HEK293T (cell line): ENCODE results near the gene ZNF57.
"Not testable (repeated sequence)": the region's sequence is repeated elsewhere in the genome, so short reads cannot be mapped to it uniquely, and the experiment has no call there.

Experiments used
- BHLHE40 ChIP-seq: fragments of 450-650 bp; IDR thresholded peaks from 2 replicates; pipeline ENCODE4 v1.6.1; 2016; ENCODE audit warnings: mild to moderate bottlenecking, moderate library complexity, borderline replicate concordance
- FOXA1 ChIP-seq: fragments of 450-650 bp; IDR thresholded peaks from 2 replicates; pipeline ENCODE4 v1.6.1; 2016; ENCODE audit warnings: mild to moderate bottlenecking
- FOXK2 ChIP-seq: fragments of 450-650 bp; IDR thresholded peaks from 2 replicates; pipeline ENCODE4 v1.6.1; 2016; ENCODE audit warnings: mild to moderate bottlenecking
- FOXM1 ChIP-seq: fragments of 450-650 bp; IDR thresholded peaks from 2 replicates; pipeline ENCODE4 v1.6.1; 2017; ENCODE audit warnings: mild to moderate bottlenecking, borderline replicate concordance
- LEF1 ChIP-seq: fragments of 450-650 bp; IDR thresholded peaks from 2 replicates; pipeline ENCODE4 v1.6.1; 2017; ENCODE audit warnings: mild to moderate bottlenecking, borderline replicate concordance
- NFRKB ChIP-seq: fragments of 450-650 bp; IDR thresholded peaks from 2 replicates; pipeline ENCODE4 v1.6.1; 2016; ENCODE audit warnings: mild to moderate bottlenecking, moderate library complexity

DNA sequence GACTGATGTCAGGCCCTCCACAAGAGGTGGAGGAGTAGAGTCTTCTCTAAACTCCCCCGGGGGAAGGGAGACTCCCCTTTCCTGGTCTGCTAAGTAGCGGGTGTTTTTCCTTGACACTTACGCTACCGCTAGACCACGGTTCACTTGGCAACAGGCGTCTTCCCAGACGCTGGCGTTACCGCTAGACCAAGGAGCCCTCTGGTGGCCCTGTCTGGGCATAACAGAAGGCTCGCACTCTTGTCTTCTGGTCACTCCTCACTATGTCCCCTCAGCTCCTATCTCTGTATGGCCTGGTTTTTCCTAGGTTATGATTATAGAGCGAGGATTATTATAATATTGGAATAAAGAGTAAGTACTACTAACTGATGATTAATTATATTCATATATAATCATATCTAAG lies 28.6 kb upstream of the ZNF57 start:
- not testable (repeated sequence) for TF ChIP-seq BHLHE40, NFRKB, FOXA1, FOXM1, FOXK2, LEF1
